ENCODE measurements around the gene TCEAL7.
A peak's percentile ranks its signal among the peaks of the same experiment; 100 is the strongest.

TCEAL7 gene

GRCh38 chrX:103372886-103373285 is 42.8 kb downstream of the TCEAL7 start:
- Histone ChIP-seq H2AFZ (peak overlapping the region; percentile 7), H3K4me2 (ENCODE audit: low read length) (no peak overlapping the region)

GRCh38 chrX:103373581-103373980 is 43.5 kb downstream of the TCEAL7 start:
- Histone ChIP-seq H3K9me3 (ENCODE audit: control insufficient read depth, low read length) (no peaks in the 10 kb centered on the region), H3K27me3 (ENCODE audit: control insufficient read depth, insufficient read depth, low read length) (no peaks in the 10 kb centered on the region), H3K36me3 (ENCODE audit: control insufficient read depth, insufficient read depth, low read length) (no peaks in the 10 kb centered on the region), H3K27ac (no peak overlapping the region), H3K4me3 (ENCODE audit: low read depth, low read length) (no peak overlapping the region), H3K4me2 (ENCODE audit: low read length) (no peak overlapping the region), H3K79me2 (no peaks in the 10 kb centered on the region), H3K9ac (no peak overlapping the region), H3K4me1 (no peaks in the 10 kb centered on the region), H2AFZ (no peak overlapping the region)
- TF ChIP-seq CTCF (IDR thresholded peaks at IDR 0.05): no peak

More at GRCh38 chrX:103372886-103373285, 42.8 kb downstream of the TCEAL7 start:
- no peaks in the 10 kb centered on the region for H3K9me3 ChIP-seq (ENCODE audit: control insufficient read depth, low read length)
- H3K36me3 ChIP-seq (ENCODE audit: control insufficient read depth, insufficient read depth, low read length): no peaks in the 10 kb centered on the region
- no peak overlapping the region for H3K27ac ChIP-seq
- H3K27me3 ChIP-seq (ENCODE audit: control insufficient read depth, insufficient read depth, low read length): no peaks in the 10 kb centered on the region
- H3K4me1 ChIP-seq: no peaks in the 10 kb centered on the region
- TF ChIP-seq CTCF (IDR thresholded peaks at IDR 0.05): no peak
- no peak overlapping the region for H3K4me3 ChIP-seq (ENCODE audit: low read depth, low read length)
- H3K79me2 ChIP-seq: no peaks in the 10 kb centered on the region
- no peak overlapping the region for H3K9ac ChIP-seq

GRCh38 chrX:103376118-103376978 is 46.3 kb downstream of the TCEAL7 start, which contains the start of gene BEX3:
BEX3 (plus strand) TSS chrX:103376538; CDS start chrX:103377522, 984 bp downstream.
- Histone ChIP-seq H3K4me2 (ENCODE audit: low read length) (peak within 1 kb of the TSS; percentile 61), H3K27ac (peak within 1 kb of the TSS; percentile 88), H3K36me3 (ENCODE audit: control insufficient read depth, insufficient read depth, low read length) (no peaks in the 10 kb centered on the region), H3K9ac (no peak within 1 kb of the TSS), H3K4me3 (ENCODE audit: low read depth, low read length) (peak within 1 kb of the TSS; percentile 61), H3K4me1 (no peaks in the 10 kb centered on the region), H3K79me2 (no peaks in the 10 kb centered on the region), H2AFZ (peak within 1 kb of the TSS; percentile 82), H3K9me3 (ENCODE audit: control insufficient read depth, low read length) (no peaks in the 10 kb centered on the region), H3K27me3 (ENCODE audit: control insufficient read depth, insufficient read depth, low read length) (no peaks in the 10 kb centered on the region)
- TF ChIP-seq CTCF (IDR thresholded peaks at IDR 0.05): no peak

- Histone ChIP-seq H3K4me2 (ENCODE audit: low read length) (peak overlapping the region; percentile 61), H3K9ac (no peak overlapping the region), H3K27ac (peak overlapping the region; percentile 88), H3K4me1 (no peaks in the 10 kb centered on the region), H2AFZ (peak overlapping the region; percentile 70), H3K9me3 (ENCODE audit: control insufficient read depth, low read length) (no peaks in the 10 kb centered on the region), H3K36me3 (ENCODE audit: control insufficient read depth, insufficient read depth, low read length) (no peaks in the 10 kb centered on the region), H3K27me3 (ENCODE audit: control insufficient read depth, insufficient read depth, low read length) (no peaks in the 10 kb centered on the region), H3K4me3 (ENCODE audit: low read depth, low read length) (peak overlapping the region; percentile 60), H3K79me2 (no peaks in the 10 kb centered on the region)
- no peak for TF ChIP-seq CTCF (IDR thresholded peaks at IDR 0.05)
Observed at GRCh38 chrX:103376979-103377324, 46.9 kb downstream of the TCEAL7 start.

- Histone ChIP-seq H3K4me3 (ENCODE audit: low read depth, low read length) (no peak overlapping the region), H3K9me3 (ENCODE audit: control insufficient read depth, low read length) (no peaks in the 10 kb centered on the region), H3K79me2 (no peaks in the 10 kb centered on the region), H3K27me3 (ENCODE audit: control insufficient read depth, insufficient read depth, low read length) (no peaks in the 10 kb centered on the region), H3K36me3 (ENCODE audit: control insufficient read depth, insufficient read depth, low read length) (no peaks in the 10 kb centered on the region), H3K4me1 (no peaks in the 10 kb centered on the region), H2AFZ (no peak overlapping the region), H3K4me2 (ENCODE audit: low read length) (no peak overlapping the region), H3K27ac (no peak overlapping the region), H3K9ac (no peak overlapping the region)
- TF ChIP-seq CTCF (IDR thresholded peaks at IDR 0.05): no peak
Observed at GRCh38 chrX:103378990-103379389, 49.0 kb downstream of the TCEAL7 start.

Data from parathyroid adenoma (tissue), 2 donors.